ENCODE measurements around the gene S100PBP.

S100PBP gene

DNA sequence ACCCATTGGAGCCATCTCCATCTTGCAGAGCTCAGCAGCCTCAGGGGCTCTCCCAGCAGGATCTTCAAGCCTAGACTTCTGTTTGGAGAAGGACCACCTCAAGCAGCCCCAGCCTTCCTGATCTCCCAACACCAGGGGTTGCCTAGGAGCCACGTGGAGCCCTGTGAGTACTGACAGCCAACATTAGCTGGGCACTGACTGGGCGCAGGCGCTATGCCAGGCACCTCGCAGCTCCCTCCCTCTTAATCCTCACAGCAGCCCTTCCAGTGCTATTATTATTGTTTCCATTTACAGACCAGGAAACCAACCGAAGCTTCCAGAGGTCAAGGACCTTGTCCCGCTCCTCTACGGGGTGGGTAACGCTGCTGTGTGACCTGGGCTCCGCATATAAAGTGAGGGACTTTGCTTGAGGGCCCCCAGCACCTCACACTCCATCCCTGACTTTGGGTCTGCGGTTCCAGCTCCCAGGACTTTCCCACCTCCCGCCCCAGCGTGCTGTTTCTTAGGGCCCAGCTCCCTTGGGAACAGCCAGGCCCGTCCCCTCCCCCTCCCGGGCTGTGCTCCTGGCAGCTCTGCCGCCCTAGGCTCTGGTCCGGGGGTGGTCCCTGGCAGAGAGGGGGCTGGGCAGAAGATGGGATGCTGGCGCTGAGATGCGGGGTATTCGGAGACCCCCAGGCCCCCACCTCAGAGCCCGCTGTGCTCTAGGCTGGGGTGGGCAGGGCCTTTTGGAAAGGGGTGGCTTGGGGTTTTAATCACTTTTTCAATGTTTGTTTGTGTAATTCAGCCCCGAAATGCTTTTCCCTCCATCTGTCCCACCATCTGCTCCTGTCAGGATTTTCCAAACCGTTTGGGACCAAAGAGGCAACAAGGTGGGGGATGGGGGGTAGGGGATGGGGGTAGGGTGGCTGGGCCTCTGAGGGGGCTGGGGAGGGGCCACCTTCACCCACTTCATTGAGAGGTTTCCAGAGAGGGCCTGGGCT lies 64.7 kb downstream of the S100PBP start:
- in situ Hi-C loops (cut with HindIII; ENCODE audit: low sequenced_read_pairs): no loop called here
- H3K4me3 ChIP-seq (ENCODE audit: low read depth, low read length): no peak overlapping the region
- TF ChIP-seq, protein P1, sequence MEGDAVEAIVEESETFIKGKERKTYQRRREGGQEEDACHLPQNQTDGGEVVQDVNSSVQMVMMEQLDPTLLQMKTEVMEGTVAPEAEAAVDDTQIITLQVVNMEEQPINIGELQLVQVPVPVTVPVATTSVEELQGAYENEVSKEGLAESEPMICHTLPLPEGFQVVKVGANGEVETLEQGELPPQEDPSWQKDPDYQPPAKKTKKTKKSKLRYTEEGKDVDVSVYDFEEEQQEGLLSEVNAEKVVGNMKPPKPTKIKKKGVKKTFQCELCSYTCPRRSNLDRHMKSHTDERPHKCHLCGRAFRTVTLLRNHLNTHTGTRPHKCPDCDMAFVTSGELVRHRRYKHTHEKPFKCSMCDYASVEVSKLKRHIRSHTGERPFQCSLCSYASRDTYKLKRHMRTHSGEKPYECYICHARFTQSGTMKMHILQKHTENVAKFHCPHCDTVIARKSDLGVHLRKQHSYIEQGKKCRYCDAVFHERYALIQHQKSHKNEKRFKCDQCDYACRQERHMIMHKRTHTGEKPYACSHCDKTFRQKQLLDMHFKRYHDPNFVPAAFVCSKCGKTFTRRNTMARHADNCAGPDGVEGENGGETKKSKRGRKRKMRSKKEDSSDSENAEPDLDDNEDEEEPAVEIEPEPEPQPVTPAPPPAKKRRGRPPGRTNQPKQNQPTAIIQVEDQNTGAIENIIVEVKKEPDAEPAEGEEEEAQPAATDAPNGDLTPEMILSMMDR (IDR thresholded peaks at IDR 0.05; ENCODE audit: low read depth, low read length): no peak
- no peak for DNase-seq (ENCODE audit: low read depth, low spot score)

DNA sequence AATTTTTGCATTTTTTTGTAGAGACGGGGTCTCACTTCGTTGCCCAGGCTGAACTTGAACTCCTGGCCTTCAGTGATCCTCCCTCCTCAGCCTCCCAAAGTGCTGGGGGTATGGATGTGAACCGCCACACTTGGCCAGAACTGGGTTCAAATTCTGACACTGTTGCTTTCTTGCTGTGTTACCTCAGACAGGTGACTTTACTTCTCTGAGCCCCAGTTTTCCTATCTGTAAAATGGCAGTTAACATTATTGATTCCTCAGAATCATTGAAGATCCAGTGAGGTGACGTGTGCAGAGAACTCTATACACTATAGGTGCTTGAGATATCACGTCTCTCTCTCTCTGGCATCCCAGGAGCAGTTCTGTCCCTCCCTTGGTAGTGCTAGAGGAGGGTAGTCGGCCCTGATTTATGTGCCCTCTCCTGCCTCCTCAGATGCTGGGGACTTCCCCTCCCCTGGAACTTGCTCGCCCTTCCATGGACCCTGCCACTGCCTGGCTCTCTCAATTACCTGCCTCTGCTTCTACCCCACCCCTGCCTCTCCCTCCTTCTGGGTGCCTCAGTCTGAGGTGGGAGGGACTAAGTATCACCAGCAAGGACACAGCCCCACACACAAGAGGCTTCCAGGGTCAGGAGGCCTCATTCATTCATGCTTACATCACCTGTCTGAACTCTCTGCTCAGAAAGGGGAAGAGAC lies 66.0 kb downstream of the S100PBP start:
- TF ChIP-seq, protein P1 (IDR thresholded peaks at IDR 0.05; ENCODE audit: low read depth, low read length): no peak
- H3K4me3 ChIP-seq (ENCODE audit: low read depth, low read length): no peak overlapping the region
- in situ Hi-C loops (cut with HindIII; ENCODE audit: low sequenced_read_pairs): no loop called here
- no peak for DNase-seq (ENCODE audit: low read depth, low spot score)

DNA sequence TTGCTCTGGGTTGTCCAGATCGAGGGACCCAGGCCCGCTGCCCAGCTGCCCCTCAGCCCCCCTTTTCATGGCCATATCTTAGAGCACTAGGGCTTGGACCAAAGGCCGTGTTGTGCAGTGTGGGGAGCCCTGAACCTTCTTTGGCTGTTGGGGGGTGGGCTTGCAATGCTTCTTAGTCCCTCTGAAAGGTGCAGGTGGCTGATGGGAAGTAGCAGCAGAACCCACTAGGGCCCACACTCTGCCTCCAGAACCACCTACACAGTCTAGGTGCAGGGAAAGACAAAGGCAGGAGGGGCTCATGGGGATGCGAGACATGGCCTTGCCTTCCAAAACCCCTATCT lies 66.5 kb downstream of the S100PBP start:
- H3K4me3 ChIP-seq (ENCODE audit: low read depth, low read length): no peak overlapping the region
- TF ChIP-seq, protein P1 (IDR thresholded peaks at IDR 0.05; ENCODE audit: low read depth, low read length): no peak
- DNase-seq (ENCODE audit: low read depth, low spot score): no peak
- in situ Hi-C loops (cut with HindIII; ENCODE audit: low sequenced_read_pairs): no loop called here

DNA sequence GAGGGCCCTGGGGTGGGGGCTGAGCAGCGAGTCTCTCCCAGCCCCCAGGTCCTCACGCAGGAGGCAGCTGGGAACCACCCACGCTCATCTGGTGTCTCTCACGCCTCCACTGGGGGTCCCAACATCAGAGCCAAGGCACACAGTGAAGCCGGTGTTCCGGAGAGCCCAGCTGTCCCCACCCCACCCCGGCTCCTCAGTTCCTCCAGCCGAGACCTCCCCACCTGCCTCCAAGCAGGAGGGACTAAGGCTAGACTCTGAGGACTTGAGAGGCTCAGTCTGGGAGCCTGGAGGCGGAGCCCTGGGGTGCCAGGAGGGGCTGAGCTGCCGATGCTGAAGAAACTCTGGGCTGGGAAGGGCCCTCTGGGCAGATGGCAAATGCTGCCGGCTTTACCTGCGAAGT lies 67.3 kb downstream of the S100PBP start:
- DNase-seq (ENCODE audit: low read depth, low spot score): no peak
- TF ChIP-seq, protein P1 (IDR thresholded peaks at IDR 0.05; ENCODE audit: low read depth, low read length): no peak
- no peak overlapping the region for H3K4me3 ChIP-seq (ENCODE audit: low read depth, low read length)
- in situ Hi-C loops (cut with HindIII; ENCODE audit: low sequenced_read_pairs): no loop called here

DNA sequence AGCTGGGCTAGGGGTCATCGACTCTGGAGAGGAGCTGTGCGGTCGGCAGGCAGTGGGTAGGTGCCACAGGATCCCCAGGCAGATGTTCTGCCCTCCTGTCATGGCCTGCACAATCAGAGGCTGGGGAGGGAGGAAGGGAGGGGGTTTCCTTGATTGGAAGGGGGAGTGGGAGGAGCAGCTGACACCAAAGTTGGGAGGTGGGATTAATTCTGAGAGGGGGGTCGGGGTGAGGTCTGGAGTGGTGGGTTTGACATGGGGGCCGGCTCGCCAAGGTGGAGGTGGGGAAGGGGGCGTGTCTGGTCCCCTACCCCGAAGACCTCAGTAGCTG lies 68.2 kb downstream of the S100PBP start:
- no peak for DNase-seq (ENCODE audit: low read depth, low spot score)
- H3K4me3 ChIP-seq (ENCODE audit: low read depth, low read length): no peak overlapping the region
- in situ Hi-C loops (cut with HindIII; ENCODE audit: low sequenced_read_pairs): no loop called here
- TF ChIP-seq, protein P1 (IDR thresholded peaks at IDR 0.05; ENCODE audit: low read depth, low read length): no peak

DNA sequence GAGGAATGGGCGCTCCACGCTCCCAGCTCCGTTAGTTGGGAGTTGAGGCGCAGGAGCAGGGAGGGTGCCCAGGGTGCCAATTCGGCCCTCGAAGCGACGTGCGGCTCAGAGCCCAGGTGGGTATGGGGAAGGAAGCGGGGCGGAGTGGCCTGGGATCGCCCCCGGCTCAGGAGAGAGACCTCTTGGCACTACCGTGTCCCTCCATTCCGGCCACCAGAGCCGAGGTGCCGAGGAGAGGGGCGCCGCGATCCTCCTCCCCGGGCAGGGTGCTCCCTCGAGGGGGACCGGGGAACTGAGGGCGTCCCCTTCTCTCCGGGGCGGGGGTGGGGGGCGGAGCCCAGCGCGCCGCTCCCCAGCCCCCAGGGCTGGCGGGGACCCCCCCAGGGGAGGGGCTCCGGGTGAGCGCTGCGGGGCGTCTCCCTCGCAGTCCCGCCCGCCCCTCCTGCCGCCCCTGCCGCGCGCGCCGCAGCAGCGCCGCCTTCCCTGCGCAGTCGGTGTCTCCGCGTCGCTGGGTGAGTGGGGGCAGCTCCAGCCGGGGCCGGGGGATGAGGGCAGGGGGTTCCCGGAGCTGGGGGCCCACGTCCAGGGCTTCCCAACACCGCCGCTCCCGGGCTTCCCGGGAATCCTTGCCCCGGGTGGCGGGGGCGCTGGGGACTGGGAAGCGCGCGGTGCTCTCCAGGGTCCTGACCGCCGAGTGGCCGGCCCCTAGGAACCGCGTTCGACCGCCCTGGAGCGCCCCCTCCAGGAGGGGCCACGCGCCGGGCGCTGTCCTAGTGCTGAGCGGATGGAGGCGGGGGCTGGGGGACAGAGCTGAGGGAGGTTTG lies 68.8 kb downstream of the S100PBP start, which contains the start of gene HPCA:
Gene HPCA (plus strand): TSS at position 488 of the 824 bp plus-strand sequence. CDS start 2,408 bp downstream, outside the sequence.
- in situ Hi-C loops (cut with HindIII; ENCODE audit: low sequenced_read_pairs): no loop called here
- DNase-seq (ENCODE audit: low read depth, low spot score): peak; percentile 44
- TF ChIP-seq, protein P1 (IDR thresholded peaks at IDR 0.05; ENCODE audit: low read depth, low read length): peak; percentile 76
- no peak within 1 kb of the TSS for H3K4me3 ChIP-seq (ENCODE audit: low read depth, low read length)

Data from astrocyte of the spinal cord (primary cell).